GM19099 (cell line): ENCODE measurements around the gene ABR.
A peak's percentile ranks its signal among the peaks of the same experiment; 100 is the strongest.

Experiments
- POLR2A ChIP-seq: IDR thresholded peaks from 3 replicates; pipeline ENCODE4 v1.6.1; 2011; ENCODE audit warnings: low read depth; ENCODE audit not compliant: insufficient read length; ENCODE audit errors: extremely low read depth

Gene ABR

DNA sequence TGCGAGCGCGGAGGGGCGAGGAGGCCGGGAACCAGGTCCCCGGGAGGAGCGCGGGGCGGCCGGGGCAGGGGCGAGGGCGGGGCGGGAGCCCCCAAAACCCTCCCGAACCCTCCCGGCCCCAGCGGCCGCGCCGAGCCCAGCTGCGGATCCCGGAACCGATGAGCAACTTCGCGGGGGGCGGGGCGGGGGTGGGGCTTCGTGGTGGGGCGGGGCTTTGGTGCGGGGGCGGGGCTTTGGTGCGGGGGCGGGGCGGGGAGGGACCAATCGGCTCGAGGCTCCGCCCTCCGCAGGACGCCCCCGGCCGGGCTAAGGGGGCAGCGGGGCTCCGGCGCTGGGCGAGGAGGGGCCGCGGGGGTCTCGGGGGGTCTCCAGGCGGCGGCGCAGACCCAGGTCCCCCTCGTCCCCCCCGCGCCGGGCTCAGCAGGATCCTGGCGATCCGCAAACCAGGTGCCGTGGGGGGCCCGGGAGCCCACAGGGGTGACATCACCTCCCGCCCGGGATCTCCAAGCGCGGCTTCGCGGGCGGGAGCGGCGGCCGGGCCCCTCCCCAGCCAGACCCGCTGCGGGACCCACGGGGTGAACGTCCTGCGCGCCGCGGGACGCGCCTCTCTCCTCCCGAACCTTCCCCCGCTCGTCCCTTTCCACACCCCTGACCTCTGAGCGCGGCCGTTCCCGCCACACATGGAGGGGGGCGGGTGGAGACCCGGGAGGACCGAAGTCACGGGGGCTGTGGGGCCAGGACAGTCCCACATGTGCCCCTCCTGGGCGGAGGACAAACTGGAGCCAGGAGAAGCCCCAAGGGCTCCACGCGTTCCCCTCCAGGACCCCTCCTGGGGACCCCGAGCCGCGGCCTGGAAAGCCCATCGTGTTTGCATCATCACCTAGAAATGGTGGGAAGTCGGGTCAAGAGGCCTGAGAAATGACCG lies at the start of gene ABR:
Gene ABR (minus strand): TSS at position 164 of the 925 bp plus-strand sequence. CDS start 254 bp downstream, outside the sequence.
- no peak for TF ChIP-seq POLR2A

DNA sequence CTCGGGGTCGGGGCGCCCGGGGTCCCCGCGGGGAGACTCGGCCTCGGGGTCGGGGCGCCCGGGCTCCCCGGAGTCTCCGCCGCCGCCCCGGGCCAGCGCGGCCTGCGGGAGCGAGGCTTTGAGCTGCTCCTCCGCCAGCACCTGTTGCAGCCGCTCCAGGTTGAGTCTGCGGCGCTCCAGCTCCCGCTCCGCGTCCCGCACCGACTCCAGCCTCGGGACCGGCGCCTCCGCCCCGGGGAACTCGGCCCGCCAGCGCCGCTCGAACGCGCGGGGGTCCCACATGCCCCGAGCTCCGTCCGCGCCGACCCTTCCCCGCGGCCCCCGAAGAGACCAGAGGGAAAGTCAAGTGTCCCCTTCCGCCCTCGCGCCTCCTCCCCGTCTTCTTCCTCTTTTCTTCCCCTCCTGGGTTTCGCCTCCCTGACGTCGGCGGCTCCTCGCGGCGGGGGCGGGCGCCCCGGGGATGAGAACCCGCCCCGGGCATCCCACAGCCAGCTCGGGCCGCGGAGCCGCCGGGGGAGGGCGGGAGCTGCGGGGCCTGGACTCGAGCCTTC lies 49.6 kb upstream of the ABR start:
- peak; percentile 82 for TF ChIP-seq POLR2A

- TF ChIP-seq POLR2A = no peak
Observed at GRCh38 chr17:1228781-1229348, 49.1 kb upstream of the ABR start.

- peak; percentile 54 for TF ChIP-seq POLR2A
Observed at GRCh38 chr17:1227917-1228780, 48.4 kb upstream of the ABR start.

DNA sequence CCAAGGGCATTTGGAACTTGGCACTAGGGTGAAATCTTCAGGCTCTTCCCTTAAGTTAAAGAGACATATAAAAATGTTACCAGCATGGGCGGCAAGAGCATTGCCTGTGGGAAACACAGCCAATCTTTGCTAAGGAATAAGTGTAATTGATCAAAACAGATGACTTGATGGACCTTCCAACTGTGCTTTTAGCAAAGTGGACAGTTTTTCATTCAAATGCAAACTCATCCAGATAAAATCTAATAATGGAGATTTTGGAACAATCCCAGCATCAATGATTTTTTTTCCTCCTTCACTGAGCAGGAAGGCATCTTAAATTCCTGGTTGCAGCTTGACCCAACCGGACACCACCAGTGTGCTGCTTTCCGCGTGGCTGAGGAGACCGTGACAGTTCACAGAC lies 47.6 kb upstream of the ABR start:
- no peak for TF ChIP-seq POLR2A

- no peak for TF ChIP-seq POLR2A
Observed at GRCh38 chr17:1226308-1226707, 46.5 kb upstream of the ABR start.

DNA sequence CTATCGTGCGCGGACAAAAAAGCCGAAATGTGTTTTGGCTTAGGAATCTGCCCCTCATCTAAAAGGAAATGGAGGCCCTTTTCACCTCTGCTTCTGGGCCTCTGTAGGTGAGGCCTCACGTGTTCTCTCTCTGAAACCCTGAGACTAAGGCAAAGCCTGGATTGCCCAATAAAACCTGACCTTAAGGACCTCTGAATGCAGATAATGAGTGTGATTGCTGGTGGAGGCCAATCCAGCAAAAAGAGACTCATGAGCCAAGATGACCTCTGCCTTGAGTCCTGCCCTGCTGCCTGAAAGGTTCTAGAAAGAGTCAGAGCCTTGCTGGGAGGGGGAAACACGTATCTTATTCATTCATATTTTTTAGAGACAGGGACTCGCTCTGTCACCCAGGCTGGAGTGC lies 44.5 kb upstream of the ABR start:
- no peak for TF ChIP-seq POLR2A

DNA sequence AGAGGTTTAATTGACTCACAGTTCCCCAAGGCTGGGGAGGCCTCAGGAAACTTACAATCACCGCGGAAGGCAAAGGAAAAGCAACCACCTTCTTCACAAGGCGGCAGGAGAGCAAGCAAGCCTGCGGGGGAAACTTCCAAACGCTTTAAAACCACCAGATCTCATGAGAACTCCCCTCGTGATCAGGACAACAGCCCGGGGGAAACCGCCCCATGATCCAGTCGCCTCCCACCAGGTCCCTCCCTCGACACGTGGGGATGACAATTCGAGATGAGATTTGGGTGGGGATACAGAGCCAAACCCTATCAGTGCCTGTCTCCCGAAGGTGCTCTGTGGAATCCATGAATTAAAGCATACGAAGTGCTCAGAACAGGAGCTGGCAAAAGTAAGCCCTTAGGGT lies 43.9 kb upstream of the ABR start:
- no peak for TF ChIP-seq POLR2A

GRCh38 chr17:1222321-1222720 lies 42.5 kb upstream of the ABR start:
- TF ChIP-seq POLR2A = no peak

GRCh38 chr17:1221209-1221608 lies 41.4 kb upstream of the ABR start:
- no peak for TF ChIP-seq POLR2A

- TF ChIP-seq POLR2A = no peak
Observed at GRCh38 chr17:1220346-1220745, 40.6 kb upstream of the ABR start.

DNA sequence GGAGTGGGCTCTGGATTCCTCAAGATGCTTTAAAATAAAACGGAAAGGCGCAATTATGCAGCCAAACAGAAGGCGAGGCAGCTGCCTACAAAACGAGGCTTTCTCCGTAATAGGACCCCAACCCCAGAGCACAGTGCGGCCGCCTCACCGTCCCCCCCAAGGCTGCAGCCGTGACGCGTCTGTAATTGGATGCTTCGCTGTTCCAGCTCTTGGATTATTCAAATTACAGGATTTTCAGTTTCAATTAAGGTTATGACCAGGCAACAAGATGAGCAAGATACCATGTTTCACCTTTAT lies 37.3 kb upstream of the ABR start:
- no peak for TF ChIP-seq POLR2A

DNA sequence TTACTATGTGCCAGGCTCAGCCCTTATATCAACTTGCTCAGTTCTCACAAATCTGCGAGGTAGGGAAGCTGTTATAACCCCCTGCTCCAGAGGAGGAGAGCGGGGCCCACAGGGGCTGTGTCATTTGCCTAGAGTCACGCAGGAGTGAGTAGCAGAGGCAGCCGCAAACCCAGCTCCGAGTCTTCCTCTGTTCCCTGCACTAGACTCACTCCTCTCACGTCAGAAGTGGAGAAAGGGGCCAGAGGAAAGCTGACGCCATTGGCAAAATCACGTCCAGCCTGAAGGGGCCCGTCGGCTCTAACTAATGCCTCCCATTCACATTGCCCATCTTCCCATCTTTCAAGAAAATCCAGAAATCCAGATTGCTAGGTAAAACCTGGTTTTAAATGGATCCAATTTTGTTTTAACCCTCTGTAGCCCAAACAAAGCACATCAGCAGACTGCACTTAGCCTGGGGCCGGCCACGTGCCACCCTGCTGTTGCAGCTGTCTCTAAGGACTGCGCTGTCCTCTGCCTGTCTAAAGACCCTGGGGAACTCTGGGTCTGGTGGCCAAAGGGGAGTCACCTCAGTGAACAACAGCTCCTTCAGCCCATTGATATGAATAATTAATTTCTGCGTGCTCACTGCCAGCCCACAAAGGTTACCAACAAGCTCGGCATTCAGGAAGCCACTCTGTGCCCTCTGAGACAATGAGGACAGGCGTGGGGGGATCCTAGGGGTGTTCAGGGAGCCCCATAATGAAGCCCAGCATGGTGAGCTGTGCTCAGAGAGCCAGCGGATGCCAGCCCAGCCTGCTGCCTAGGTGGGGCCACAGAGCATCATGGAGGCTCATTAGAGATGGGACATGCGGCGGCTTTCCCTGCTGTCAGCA lies 36.7 kb upstream of the ABR start:
- TF ChIP-seq POLR2A = no peak

GRCh38 chr17:1212946-1213345 lies 33.2 kb upstream of the ABR start:
- no peak for TF ChIP-seq POLR2A
